Measurements from ENCODE around the gene MTO1. TPM values are rescaled to one million over a fixed set of nuclear protein-coding genes. Genes with fewer than 3 reads are reported as not detected.
"Not testable (repeated sequence)": the region's sequence is repeated elsewhere in the genome, so short reads cannot be mapped to it uniquely, and the experiment has no call there.

Gene MTO1
- total RNA-seq, 2 experiments from 2014 or later = 50.9 to 59.6 TPM

- Mint-ChIP-seq H3K27me3 (no peaks in the 10 kb centered on the region), H3K36me3 (ENCODE audit: low read depth) (peaks cover 49% of the 10 kb centered on the region), H3K27ac (peak within 1 kb of the TSS; percentile 99), H3K4me3 (peak within 1 kb of the TSS; percentile 87), H3K9me3 (no peaks in the 10 kb centered on the region), H3K4me1 (peaks cover 52% of the 10 kb centered on the region)
- ChIA-PET CTCF (interaction anchor here (1.1 to 2.5 kb wide), 6 partner anchors 59 to 132 kb away, joined by 3 to 11 read pairs (median 4); partner anchors contain the start of genes MTO1 and SLC17A5), POLR2A (interaction anchor here (0.6 to 2.4 kb wide), 8 partner anchors 8 to 132 kb away, joined by 3 to 8 read pairs (median 6); partner anchors contain the start of genes CGAS and MTO1)
- peak; percentile 100 for DNase-seq
These were observed 59.3 kb downstream of the MTO1 start, which contains the start of gene EEF1A1 for GRCh38 chr6:73520688-73521350. Gene EEF1A1 (minus strand): TSS chr6:73521032. CDS start chr6:73520026, 1,006 bp downstream.

- H3K9me3 Mint-ChIP-seq = no peaks in the 10 kb centered on the region
- POLR2A ChIA-PET = interaction anchor here (0.6 to 2.4 kb wide), 6 partner anchors 8 to 131 kb away, joined by 3 to 8 read pairs (median 4); no protein-coding TSS in a partner anchor
- CTCF ChIA-PET = interaction anchor here (0.8 to 2.1 kb wide), 6 partner anchors 8 to 1653 kb away, joined by 3 to 11 read pairs (median 4); partner anchors contain the start of genes MTO1 and SLC17A5
- peak; percentile 75 for DNase-seq
- peak overlapping the region; percentile 87 for H3K4me3 Mint-ChIP-seq
- peak overlapping the region; percentile 99 for H3K27ac Mint-ChIP-seq
- peaks cover 42% of the 10 kb centered on the region for H3K36me3 Mint-ChIP-seq (ENCODE audit: low read depth)
- H3K4me1 Mint-ChIP-seq = peaks cover 46% of the 10 kb centered on the region
- no peaks in the 10 kb centered on the region for H3K27me3 Mint-ChIP-seq
These were observed 59.9 kb downstream of the MTO1 start for GRCh38 chr6:73521351-73521985.

DNA sequence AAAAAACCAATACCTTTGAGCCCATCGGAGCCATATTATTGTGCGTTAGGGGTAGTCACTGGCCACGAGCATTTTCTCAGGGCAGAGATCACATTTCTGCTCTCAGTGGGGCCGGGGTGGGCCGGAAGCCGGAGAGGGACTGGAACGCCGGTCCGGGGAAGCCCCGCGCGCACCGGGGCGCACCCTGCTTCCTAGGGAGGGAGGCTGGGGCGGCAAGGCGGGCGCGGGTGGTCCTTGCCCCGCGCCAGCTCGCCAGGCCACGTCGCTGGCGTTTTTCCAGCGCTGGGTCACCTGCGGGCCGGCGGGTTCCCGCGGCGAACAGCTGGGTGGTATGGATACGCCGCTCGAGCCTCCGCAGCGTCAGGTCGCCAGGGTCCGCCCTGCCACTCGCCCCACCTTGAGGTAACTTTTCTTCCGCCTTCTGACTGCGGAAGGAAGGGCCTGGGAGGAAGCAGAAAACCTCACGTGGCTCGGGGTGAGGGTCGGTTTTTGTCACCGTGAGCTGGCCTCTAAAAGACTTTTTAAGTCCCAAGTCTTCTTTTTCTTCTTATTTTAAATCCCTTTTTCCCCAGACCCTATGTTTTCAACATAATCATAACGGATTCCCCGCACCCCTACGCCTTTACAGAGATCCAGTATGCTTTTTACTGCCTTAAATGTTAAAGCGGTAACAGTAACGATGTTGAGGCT is 62.0 kb downstream of the MTO1 start:
- peak; percentile 81 for DNase-seq
- ChIA-PET POLR2A (interaction anchor here (0.7 kb wide), 1 partner anchor 63 kb away, joined by 3 read pairs; no protein-coding TSS in a partner anchor), CTCF (no interaction called here)
- Mint-ChIP-seq H3K27me3 (peaks cover 5% of the 10 kb centered on the region), H3K4me1 (peaks cover 28% of the 10 kb centered on the region), H3K36me3 (ENCODE audit: low read depth) (peaks cover 24% of the 10 kb centered on the region), H3K4me3 (peak overlapping the region; percentile 87), H3K9me3 (no peaks in the 10 kb centered on the region), H3K27ac (peak overlapping the region; percentile 99)

DNA sequence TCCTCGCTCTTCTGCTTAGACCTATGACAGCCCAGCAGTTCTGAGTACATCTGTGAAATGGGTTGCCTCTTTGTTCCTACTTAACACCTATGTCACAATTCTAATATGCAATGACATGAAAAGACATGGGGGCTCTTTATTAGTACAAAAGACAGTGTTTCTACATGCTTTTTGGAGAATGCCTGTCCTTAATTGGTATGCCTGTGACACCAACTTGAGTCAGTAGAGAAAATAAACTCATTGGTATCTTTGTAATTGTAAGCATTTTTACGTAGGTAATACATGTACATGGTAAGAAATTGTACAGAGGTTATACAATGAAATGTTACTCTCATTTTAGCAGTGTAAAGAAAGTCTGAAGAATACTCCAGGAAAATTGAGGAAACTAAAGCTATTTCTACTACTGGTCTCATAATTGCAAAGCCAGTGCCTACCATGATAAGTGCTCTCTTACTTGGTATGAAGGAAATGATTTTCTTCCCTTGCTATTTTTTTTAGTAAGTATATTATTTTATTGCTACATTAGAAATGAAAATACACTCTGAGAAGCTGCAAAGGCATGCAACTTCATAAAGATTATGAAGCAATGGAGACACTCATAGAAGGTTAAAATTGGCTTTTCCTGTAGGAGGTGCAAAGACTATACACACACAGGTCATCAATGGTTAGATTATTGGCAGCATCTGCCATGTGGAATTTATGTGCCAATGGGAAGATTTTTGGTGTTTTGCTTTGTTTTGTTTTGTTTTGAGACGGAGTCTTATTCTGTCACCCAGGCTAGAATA is 64.2 kb downstream of the MTO1 start:
- Mint-ChIP-seq H3K4me3 (no peak overlapping the region), H3K9me3 (no peaks in the 10 kb centered on the region), H3K27me3 (peaks cover 10% of the 10 kb centered on the region), H3K36me3 (ENCODE audit: low read depth) (peaks cover 3% of the 10 kb centered on the region), H3K4me1 (peaks cover 15% of the 10 kb centered on the region), H3K27ac (no peak overlapping the region)
- no peak for DNase-seq
- ChIA-PET CTCF (interaction anchor here (0.7 to 1.0 kb wide), 3 partner anchors 10 to 30 kb away, joined by 3 to 4 read pairs (median 4); no protein-coding TSS in a partner anchor), POLR2A (no interaction called here)

DNA sequence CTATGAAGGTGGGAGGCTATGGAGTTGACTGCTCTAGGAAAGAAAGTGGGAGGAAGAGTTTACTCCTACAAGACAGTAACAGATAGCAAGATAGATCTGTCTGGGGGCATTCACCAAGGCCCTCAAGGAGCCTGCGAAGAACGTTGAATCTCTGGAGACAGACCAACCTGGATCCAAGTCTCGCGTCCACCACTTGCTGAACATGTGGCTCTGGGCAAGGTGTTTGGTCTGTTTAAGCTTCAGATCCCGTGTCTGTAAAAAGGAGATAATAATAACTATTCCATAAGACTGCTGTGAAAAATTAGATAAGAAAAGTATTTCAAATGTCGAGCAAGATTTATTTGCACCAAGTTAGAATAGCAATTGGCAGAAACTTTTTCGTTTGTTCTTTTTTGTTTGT is 67.4 kb downstream of the MTO1 start:
- Mint-ChIP-seq H3K27ac (no peak overlapping the region), H3K9me3 (no peaks in the 10 kb centered on the region), H3K36me3 (ENCODE audit: low read depth) (no peaks in the 10 kb centered on the region), H3K27me3 (peaks cover 14% of the 10 kb centered on the region), H3K4me3 (no peak overlapping the region), H3K4me1 (peaks cover 6% of the 10 kb centered on the region)
- CTCF ChIA-PET = interaction anchor here (0.7 kb wide), 1 partner anchor 24 kb away, joined by 3 read pairs; no protein-coding TSS in a partner anchor
- POLR2A ChIA-PET = interaction anchor here (0.7 kb wide), 1 partner anchor 12 kb away, joined by 3 read pairs; no protein-coding TSS in a partner anchor
- DNase-seq = no peak

- no peaks in the 10 kb centered on the region for H3K9me3 Mint-ChIP-seq
- H3K36me3 Mint-ChIP-seq (ENCODE audit: low read depth) = no peaks in the 10 kb centered on the region
- DNase-seq = no peak
- ChIA-PET POLR2A (no interaction called here), CTCF (interaction anchor here (1.0 kb wide), 1 partner anchor 26 kb away, joined by 3 read pairs; no protein-coding TSS in a partner anchor)
- H3K27me3 Mint-ChIP-seq = peaks cover 14% of the 10 kb centered on the region
- no peak overlapping the region for H3K4me3 Mint-ChIP-seq
- no peak overlapping the region for H3K27ac Mint-ChIP-seq
- no peaks in the 10 kb centered on the region for H3K4me1 Mint-ChIP-seq
These were observed 70.8 kb downstream of the MTO1 start for GRCh38 chr6:73532293-73532692.

- H3K27me3 Mint-ChIP-seq = peaks cover 7% of the 10 kb centered on the region
- DNase-seq = no peak
- no peaks in the 10 kb centered on the region for H3K9me3 Mint-ChIP-seq
- no peaks in the 10 kb centered on the region for H3K36me3 Mint-ChIP-seq (ENCODE audit: low read depth)
- no peaks in the 10 kb centered on the region for H3K4me1 Mint-ChIP-seq
- CTCF ChIA-PET = interaction anchor here (1.0 kb wide), 1 partner anchor 97 kb away, joined by 3 read pairs; no protein-coding TSS in a partner anchor
- POLR2A ChIA-PET = interaction anchor here (0.6 kb wide), 1 partner anchor 834 kb away, joined by 3 read pairs; no protein-coding TSS in a partner anchor
- no peak overlapping the region for H3K27ac Mint-ChIP-seq
- no peak overlapping the region for H3K4me3 Mint-ChIP-seq
These were observed 73.1 kb downstream of the MTO1 start for GRCh38 chr6:73534628-73535027.

DNA sequence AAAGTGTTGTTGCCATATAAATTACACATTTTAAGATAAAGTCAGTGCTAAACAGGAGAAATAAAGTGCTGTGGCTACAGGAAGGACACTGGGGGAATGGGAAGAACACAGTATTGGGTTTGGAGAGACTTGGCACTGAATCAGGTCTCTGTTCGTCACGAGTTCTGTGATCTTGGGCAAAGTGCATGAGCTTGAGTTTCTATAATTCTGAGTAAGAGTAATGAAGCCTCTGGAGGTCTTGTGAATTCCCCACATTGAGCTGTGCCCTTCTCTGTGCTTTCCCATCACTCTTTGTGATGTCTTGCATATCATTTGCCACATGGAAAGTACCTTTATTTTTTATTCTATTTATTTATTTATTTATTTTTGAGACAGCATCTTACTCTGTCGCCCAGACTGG is 76.1 kb downstream of the MTO1 start:
- Mint-ChIP-seq H3K27me3 (peaks cover 4% of the 10 kb centered on the region), H3K4me1 (no peaks in the 10 kb centered on the region), H3K27ac (no peak overlapping the region), H3K9me3 (no peaks in the 10 kb centered on the region), H3K36me3 (ENCODE audit: low read depth) (no peaks in the 10 kb centered on the region), H3K4me3 (no peak overlapping the region)
- CTCF ChIA-PET = interaction anchor here (0.8 to 1.3 kb wide), 2 partner anchors 12 to 51 kb away, joined by 4 to 7 read pairs; no protein-coding TSS in a partner anchor
- POLR2A ChIA-PET = no interaction called here
- DNase-seq = no peak

DNA sequence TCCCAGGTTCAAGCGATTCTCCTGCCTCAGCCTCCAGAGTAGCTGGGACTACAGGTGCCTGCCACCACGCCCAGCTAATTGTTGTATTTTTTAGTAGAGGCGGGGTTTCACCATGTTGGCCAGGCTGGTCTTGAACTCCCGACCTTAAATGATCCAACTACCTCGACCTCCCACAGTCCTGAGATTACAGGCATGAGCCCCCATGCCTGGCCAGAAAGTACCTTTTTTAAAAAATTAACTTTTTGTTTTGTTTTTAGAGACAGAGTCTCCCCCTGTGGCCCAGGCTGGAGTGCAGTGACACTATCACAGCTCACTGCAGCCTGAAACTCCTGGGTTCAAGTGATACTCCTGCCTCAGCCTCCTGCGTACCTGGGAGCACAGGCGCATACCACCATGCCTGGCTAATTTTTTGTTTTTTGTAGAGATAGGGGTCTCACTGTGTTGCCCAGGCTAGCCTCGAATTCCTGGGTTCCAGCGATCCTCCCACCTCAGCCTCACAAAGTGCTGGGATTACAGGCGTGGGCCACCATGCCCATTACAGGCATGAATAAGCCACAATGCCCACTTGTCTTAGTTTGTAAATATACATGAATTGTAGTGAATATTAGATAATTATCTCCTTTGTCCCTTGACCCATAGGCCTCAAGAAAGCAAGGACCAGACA is 76.7 kb downstream of the MTO1 start:
- POLR2A ChIA-PET = no interaction called here
- no peak for DNase-seq
- Mint-ChIP-seq H3K9me3 (no peaks in the 10 kb centered on the region), H3K4me3 (no peak overlapping the region), H3K4me1 (no peaks in the 10 kb centered on the region), H3K27me3 (no peaks in the 10 kb centered on the region), H3K27ac (no peak overlapping the region), H3K36me3 (ENCODE audit: low read depth) (no peaks in the 10 kb centered on the region)
- CTCF ChIA-PET = interaction anchor here (0.8 kb wide), 1 partner anchor 51 kb away, joined by 7 read pairs; no protein-coding TSS in a partner anchor

GRCh38 chr6:73542481-73542880 is 80.9 kb downstream of the MTO1 start:
- POLR2A ChIA-PET; H3K27ac Mint-ChIP-seq; H3K4me1 Mint-ChIP-seq; H3K36me3 Mint-ChIP-seq (ENCODE audit: low read depth); H3K4me3 Mint-ChIP-seq; H3K9me3 Mint-ChIP-seq; DNase-seq; H3K27me3 Mint-ChIP-seq: not testable (repeated sequence)
- CTCF ChIA-PET = interaction anchor here (1.2 kb wide), 1 partner anchor 16 kb away, joined by 3 read pairs; no protein-coding TSS in a partner anchor

GRCh38 chr6:73542891-73543290 is 81.4 kb downstream of the MTO1 start:
- POLR2A ChIA-PET = no interaction called here
- DNase-seq = no peak
- H3K27me3 Mint-ChIP-seq = peaks cover 2% of the 10 kb centered on the region
- CTCF ChIA-PET = interaction anchor here (1.2 to 1.5 kb wide), 2 partner anchors 11 to 15 kb away, joined by 3 read pairs; no protein-coding TSS in a partner anchor
- H3K27ac Mint-ChIP-seq = no peak overlapping the region
- no peaks in the 10 kb centered on the region for H3K9me3 Mint-ChIP-seq
- H3K4me3 Mint-ChIP-seq = no peak overlapping the region
- peaks cover 3% of the 10 kb centered on the region for H3K4me1 Mint-ChIP-seq
- no peaks in the 10 kb centered on the region for H3K36me3 Mint-ChIP-seq (ENCODE audit: low read depth)
